GM12878 (cell line): ENCODE measurements around the gene MRTFA. TPM values are rescaled to one million over a fixed set of nuclear protein-coding genes. Genes with fewer than 3 reads are reported as not detected.

ENCODE experiments used
- BRCA1 ChIP-seq: IDR thresholded peaks from 2 replicates; pipeline ENCODE4 v1.6.1; 2011; ENCODE audit warnings: low read depth, low read length, improper control_type of control experiment
- CHD2 ChIP-seq: IDR thresholded peaks from 2 replicates; pipeline ENCODE4 v1.6.1; 2011; ENCODE audit warnings: low read depth, low read length, improper control_type of control experiment, borderline replicate concordance
- FOXM1 ChIP-seq: IDR thresholded peaks from 2 replicates; pipeline ENCODE4 v1.6.1; 2012; ENCODE audit warnings: low read depth, mild to moderate bottlenecking, inconsistent platforms, low read length, moderate library complexity
- GATAD2B ChIP-seq: fragments of 450-650 bp; conservative IDR thresholded peaks from 2 replicates; pipeline ENCODE4 v1.6.1; 2017; ENCODE audit warnings: low read depth, mild to moderate bottlenecking, moderate library complexity
- IKZF2 ChIP-seq, 2 experiments: fragments of 450-650 bp; IDR thresholded peaks; 2 replicates each; pipeline ENCODE4 v1.6.1; 2017; ENCODE audit warnings: mild to moderate bottlenecking in 2 of 2, moderate library complexity in 2 of 2
- MEF2B ChIP-seq: fragments of 450-650 bp; IDR thresholded peaks from 2 replicates; pipeline ENCODE4 v1.6.1; 2018; ENCODE audit warnings: mild to moderate bottlenecking, moderate library complexity; ENCODE audit not compliant: partially characterized antibody, poor library complexity, severe bottlenecking
- MYC ChIP-seq: IDR thresholded peaks from 2 replicates; pipeline ENCODE4 v1.6.1; 2011; ENCODE audit warnings: mild to moderate bottlenecking, low read length, moderate library complexity, inconsistent platforms; ENCODE audit not compliant: insufficient read depth, insufficient replicate concordance, insufficient read length, severe bottlenecking
- PML ChIP-seq: IDR thresholded peaks from 2 replicates; pipeline ENCODE4 v1.6.1; 2012; ENCODE audit warnings: low read length, inconsistent platforms
- POLR2AphosphoS5 ChIP-seq: IDR thresholded peaks from 2 replicates; pipeline ENCODE4 v1.6.1; 2011; ENCODE audit warnings: mild to moderate bottlenecking, low read length, inconsistent platforms
- RUNX3 ChIP-seq: IDR thresholded peaks from 2 replicates; pipeline ENCODE4 v1.6.1; 2012; ENCODE audit warnings: low read length, inconsistent platforms
- TCF3 ChIP-seq: IDR thresholded peaks from 2 replicates; pipeline ENCODE4 v1.6.1; 2012; ENCODE audit warnings: low read depth, mild to moderate bottlenecking, low read length, borderline replicate concordance; ENCODE audit not compliant: insufficient read depth
- WRNIP1 ChIP-seq: IDR thresholded peaks from 2 replicates; pipeline ENCODE4 v1.6.1; 2011; ENCODE audit warnings: low read depth, low read length, improper control_type of control experiment, borderline replicate concordance
- YBX1 ChIP-seq: fragments of 450-650 bp; IDR thresholded peaks from 2 replicates; pipeline ENCODE4 v1.6.1; 2016; ENCODE audit warnings: antibody characterized with exemption
- ZNF622 ChIP-seq: fragments of 450-650 bp; IDR thresholded peaks from 2 replicates; pipeline ENCODE4 v1.6.1; 2017; ENCODE audit warnings: mild to moderate bottlenecking, inconsistent platforms
- polyA plus RNA-seq, 11 experiments: library from polyadenylated mRNA; depleted of rRNA in 4 of 11; unstranded in 6 of 11; stranded (reverse) in 5 of 11; fragments of >200 nt; fragmentation: Nextera tagmentation in 4 of 11; fragmentation: Illumina TruSeq in 1 of 11; extraction: Ambion mirVana in 4 of 11; extraction: Trizol in 1 of 11; gene quantifications; 1 replicate in 1 of 11; 2 replicates in 10 of 11; pipeline versions ENCODE4 v1.2.1 to v1.2.3, GENCODE V29; 2011 to 2016; ENCODE audit warnings: inconsistent platforms in 2 of 11, missing spikeins in 2 of 11, low read depth in 1 of 11
- total RNA-seq, 4 experiments: library from RNA; depleted of rRNA in 3 of 4; stranded (reverse); fragments of >200 nt in 3 of 4; fragmentation: Illumina TruSeq in 1 of 4; extraction: Trizol in 1 of 4; gene quantifications; 2 replicates each; pipeline versions ENCODE4 v1.2.1 to v1.2.3, GENCODE V29; 2013 to 2021
- TF ChIP-seq, protein P1 (sequence below): fragments of 450-650 bp; IDR thresholded peaks from 2 replicates; pipeline ENCODE4 v1.6.1; 2017; ENCODE audit warnings: mild to moderate bottlenecking, moderate library complexity
- TF ChIP-seq, protein P2 (sequence below): fragments of 150-350 bp; IDR thresholded peaks from 2 replicates; pipeline ENCODE4 v1.6.1; 2014; ENCODE audit warnings: mild to moderate bottlenecking, low read depth, low read length
- TF ChIP-seq, protein P3 (sequence below), 3 experiments: IDR thresholded peaks in 2 of 3; conservative IDR thresholded peaks in 1 of 3; 2 replicates each; pipeline ENCODE4 v1.5.1; 2011; ENCODE audit warnings: low read depth in 3 of 3, low read length in 3 of 3, mild to moderate bottlenecking in 3 of 3, control low read depth in 2 of 3, moderate library complexity in 2 of 3, inconsistent platforms in 1 of 3, mixed read lengths in 1 of 3; ENCODE audit not compliant: control insufficient read depth in 2 of 3, insufficient read depth in 1 of 3; ENCODE audit errors: extremely low read depth in 1 of 3
- TF ChIP-seq, protein P4 (sequence below): fragments of 450-650 bp; IDR thresholded peaks from 2 replicates; pipeline ENCODE4 v1.6.1; 2017; ENCODE audit warnings: mild to moderate bottlenecking

MRTFA gene
- total and polyA plus RNA-seq, 10 of the 15 experiments (the other 5 are each of a cell fraction or from before 2014, with no cell fraction given) = 2.0 to 63.9 (median 17.9) TPM

DNA sequence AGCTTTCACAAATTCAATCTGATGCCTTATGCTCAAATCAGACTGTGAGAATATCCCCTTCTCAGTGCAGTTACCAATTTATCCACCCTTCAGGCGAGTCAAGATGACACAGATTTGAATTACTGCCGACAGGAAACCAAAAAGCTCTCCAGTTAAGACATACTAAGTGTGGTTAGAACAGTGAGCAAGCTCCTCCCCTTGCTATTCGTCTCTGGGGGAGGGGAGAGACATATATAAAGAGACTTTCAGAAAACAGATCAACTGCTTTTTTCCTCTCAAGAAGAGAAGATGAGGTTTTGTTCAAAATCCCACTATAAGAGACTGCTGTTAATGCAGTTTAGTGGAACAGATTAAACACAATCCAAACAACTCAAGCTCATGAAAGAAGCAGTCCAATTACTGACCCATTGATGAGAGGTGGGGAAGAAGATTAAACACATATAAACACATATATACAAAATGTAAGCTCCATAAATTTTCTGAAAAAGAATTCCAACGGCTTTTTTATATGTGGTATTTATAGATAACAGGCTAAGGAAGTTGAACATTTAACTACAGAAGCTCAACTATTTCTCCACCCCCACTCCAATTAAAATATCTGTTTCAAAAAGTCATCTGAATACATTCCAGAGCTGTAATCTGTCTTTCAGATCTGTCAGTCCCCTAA is 102.7 kb downstream of the MRTFA start (continued):
- TF ChIP-seq, protein P1, sequence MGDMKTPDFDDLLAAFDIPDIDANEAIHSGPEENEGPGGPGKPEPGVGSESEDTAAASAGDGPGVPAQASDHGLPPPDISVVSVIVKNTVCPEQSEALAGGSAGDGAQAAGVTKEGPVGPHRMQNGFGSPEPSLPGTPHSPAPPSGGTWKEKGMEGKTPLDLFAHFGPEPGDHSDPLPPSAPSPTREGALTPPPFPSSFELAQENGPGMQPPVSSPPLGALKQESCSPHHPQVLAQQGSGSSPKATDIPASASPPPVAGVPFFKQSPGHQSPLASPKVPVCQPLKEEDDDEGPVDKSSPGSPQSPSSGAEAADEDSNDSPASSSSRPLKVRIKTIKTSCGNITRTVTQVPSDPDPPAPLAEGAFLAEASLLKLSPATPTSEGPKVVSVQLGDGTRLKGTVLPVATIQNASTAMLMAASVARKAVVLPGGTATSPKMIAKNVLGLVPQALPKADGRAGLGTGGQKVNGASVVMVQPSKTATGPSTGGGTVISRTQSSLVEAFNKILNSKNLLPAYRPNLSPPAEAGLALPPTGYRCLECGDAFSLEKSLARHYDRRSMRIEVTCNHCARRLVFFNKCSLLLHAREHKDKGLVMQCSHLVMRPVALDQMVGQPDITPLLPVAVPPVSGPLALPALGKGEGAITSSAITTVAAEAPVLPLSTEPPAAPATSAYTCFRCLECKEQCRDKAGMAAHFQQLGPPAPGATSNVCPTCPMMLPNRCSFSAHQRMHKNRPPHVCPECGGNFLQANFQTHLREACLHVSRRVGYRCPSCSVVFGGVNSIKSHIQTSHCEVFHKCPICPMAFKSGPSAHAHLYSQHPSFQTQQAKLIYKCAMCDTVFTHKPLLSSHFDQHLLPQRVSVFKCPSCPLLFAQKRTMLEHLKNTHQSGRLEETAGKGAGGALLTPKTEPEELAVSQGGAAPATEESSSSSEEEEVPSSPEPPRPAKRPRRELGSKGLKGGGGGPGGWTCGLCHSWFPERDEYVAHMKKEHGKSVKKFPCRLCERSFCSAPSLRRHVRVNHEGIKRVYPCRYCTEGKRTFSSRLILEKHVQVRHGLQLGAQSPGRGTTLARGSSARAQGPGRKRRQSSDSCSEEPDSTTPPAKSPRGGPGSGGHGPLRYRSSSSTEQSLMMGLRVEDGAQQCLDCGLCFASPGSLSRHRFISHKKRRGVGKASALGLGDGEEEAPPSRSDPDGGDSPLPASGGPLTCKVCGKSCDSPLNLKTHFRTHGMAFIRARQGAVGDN = no peak
- TF ChIP-seq TCF3 (no peak), CHD2 (peak; percentile 70), POLR2AphosphoS5 (peak; percentile 40; the same call in 1 of the 2 replicates), BRCA1 (no peak), RUNX3 (peak; percentile 92), YBX1 (no peak), PML (peak; percentile 22; the same call in 1 of the 2 replicates), WRNIP1 (no peak), ZNF622 (no peak), FOXM1 (no peak), MEF2B (no peak), GATAD2B (no peak; the same call in 1 of the 2 replicates), MYC (no peak), IKZF2 (IDR thresholded peaks at IDR 0.05) (no peak)
- TF ChIP-seq, protein P2, sequence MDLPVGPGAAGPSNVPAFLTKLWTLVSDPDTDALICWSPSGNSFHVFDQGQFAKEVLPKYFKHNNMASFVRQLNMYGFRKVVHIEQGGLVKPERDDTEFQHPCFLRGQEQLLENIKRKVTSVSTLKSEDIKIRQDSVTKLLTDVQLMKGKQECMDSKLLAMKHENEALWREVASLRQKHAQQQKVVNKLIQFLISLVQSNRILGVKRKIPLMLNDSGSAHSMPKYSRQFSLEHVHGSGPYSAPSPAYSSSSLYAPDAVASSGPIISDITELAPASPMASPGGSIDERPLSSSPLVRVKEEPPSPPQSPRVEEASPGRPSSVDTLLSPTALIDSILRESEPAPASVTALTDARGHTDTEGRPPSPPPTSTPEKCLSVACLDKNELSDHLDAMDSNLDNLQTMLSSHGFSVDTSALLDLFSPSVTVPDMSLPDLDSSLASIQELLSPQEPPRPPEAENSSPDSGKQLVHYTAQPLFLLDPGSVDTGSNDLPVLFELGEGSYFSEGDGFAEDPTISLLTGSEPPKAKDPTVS = no peak
- TF ChIP-seq, protein P3, sequence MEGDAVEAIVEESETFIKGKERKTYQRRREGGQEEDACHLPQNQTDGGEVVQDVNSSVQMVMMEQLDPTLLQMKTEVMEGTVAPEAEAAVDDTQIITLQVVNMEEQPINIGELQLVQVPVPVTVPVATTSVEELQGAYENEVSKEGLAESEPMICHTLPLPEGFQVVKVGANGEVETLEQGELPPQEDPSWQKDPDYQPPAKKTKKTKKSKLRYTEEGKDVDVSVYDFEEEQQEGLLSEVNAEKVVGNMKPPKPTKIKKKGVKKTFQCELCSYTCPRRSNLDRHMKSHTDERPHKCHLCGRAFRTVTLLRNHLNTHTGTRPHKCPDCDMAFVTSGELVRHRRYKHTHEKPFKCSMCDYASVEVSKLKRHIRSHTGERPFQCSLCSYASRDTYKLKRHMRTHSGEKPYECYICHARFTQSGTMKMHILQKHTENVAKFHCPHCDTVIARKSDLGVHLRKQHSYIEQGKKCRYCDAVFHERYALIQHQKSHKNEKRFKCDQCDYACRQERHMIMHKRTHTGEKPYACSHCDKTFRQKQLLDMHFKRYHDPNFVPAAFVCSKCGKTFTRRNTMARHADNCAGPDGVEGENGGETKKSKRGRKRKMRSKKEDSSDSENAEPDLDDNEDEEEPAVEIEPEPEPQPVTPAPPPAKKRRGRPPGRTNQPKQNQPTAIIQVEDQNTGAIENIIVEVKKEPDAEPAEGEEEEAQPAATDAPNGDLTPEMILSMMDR (IDR thresholded peaks at IDR 0.05 in 2 of 3, conservative IDR thresholded peaks at IDR 0.05 in 1 of 3; ENCODE audit: control insufficient read depth in 2 of 3, extremely low read depth in 1 of 3, insufficient read depth in 1 of 3, low read depth in 3 of 3, low read length in 3 of 3) = no peak
- TF ChIP-seq, protein P4, sequence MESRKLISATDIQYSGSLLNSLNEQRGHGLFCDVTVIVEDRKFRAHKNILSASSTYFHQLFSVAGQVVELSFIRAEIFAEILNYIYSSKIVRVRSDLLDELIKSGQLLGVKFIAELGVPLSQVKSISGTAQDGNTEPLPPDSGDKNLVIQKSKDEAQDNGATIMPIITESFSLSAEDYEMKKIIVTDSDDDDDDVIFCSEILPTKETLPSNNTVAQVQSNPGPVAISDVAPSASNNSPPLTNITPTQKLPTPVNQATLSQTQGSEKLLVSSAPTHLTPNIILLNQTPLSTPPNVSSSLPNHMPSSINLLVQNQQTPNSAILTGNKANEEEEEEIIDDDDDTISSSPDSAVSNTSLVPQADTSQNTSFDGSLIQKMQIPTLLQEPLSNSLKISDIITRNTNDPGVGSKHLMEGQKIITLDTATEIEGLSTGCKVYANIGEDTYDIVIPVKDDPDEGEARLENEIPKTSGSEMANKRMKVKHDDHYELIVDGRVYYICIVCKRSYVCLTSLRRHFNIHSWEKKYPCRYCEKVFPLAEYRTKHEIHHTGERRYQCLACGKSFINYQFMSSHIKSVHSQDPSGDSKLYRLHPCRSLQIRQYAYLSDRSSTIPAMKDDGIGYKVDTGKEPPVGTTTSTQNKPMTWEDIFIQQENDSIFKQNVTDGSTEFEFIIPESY = no peak
